ENCODE results near the gene ATL2.

ATL2 gene

GRCh38 chr2:38377050-38377828 is at the start of gene ATL2:
Gene ATL2 (minus strand): TSS chr2:38377273. CDS start chr2:38377260, 13 bp downstream.
- H3K36me3 ChIP-seq (ENCODE audit: control insufficient read depth, insufficient read depth, low read length), result peaks cover 2% of the 10 kb centered on the region; the same call in 1 of the 2 replicates
- peak within 1 kb of the TSS; percentile 99 for H3K9ac ChIP-seq (ENCODE audit: low read length)
- no peaks in the 10 kb centered on the region for H3K27me3 ChIP-seq (ENCODE audit: control insufficient read depth, insufficient read depth, low read length)
- peak within 1 kb of the TSS; percentile 73 for H3K4me3 ChIP-seq (ENCODE audit: low read depth, low read length)
- peaks cover 20% of the 10 kb centered on the region for H3K4me1 ChIP-seq (ENCODE audit: control insufficient read depth, insufficient read depth, low read length)
- H3K27ac ChIP-seq (ENCODE audit: low read depth, low read length), result peak within 1 kb of the TSS; percentile 94
- no peaks in the 10 kb centered on the region for H3K9me3 ChIP-seq (ENCODE audit: control insufficient read depth, insufficient read depth, low read depth, low read length)

- Histone ChIP-seq H3K9ac (ENCODE audit: low read length) (no peak overlapping the region), H3K27ac (ENCODE audit: low read depth, low read length) (no peak overlapping the region), H3K4me3 (ENCODE audit: low read depth, low read length) (no peak overlapping the region), H3K9me3 (ENCODE audit: control insufficient read depth, insufficient read depth, low read depth, low read length) (no peaks in the 10 kb centered on the region), H3K4me1 (ENCODE audit: control insufficient read depth, insufficient read depth, low read length) (peaks cover 4% of the 10 kb centered on the region), H3K27me3 (ENCODE audit: control insufficient read depth, insufficient read depth, low read length) (no peaks in the 10 kb centered on the region), H3K36me3 (ENCODE audit: control insufficient read depth, insufficient read depth, low read length) (no peaks in the 10 kb centered on the region)
Measured at GRCh38 chr2:38423763-38424162, 46.7 kb upstream of the ATL2 start.

DNA sequence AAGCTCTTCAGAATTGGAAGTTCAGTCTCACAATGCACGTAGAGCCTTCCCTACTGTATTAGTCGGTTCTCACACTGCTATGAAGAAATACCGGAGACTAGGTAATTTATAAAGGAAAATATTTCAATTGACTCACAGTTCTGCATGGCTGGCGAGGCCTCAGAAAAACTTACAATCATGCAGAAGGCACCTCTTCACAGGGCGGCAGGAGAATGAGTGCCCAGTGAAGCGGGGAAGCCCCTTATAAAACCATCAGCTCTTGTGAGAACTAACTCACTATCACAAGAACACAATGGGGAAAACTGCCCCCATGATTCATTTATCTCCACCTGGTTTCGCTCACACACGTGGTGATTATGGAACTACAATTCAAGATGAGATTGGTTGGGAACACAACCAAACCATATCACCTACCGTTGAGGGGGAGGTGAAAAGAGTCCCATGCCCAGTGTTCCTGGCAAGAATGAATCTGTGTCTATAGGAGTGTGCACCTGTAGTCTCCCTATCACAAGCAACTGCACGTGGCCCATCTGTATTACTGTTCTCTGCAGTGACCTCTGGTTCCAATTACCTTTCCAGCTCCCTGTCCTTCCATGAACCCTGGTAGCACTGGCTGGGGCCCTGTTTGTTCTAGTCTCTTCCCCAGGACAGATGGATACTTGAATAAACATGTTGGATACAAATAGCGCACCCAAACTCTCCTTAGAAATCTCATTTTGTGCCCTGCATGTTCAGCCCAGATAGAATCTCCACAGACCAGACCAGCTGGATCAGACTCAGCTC is 44.4 kb upstream of the ATL2 start:
- no peaks in the 10 kb centered on the region for H3K4me1 ChIP-seq (ENCODE audit: control insufficient read depth, insufficient read depth, low read length)
- no peak overlapping the region for H3K27ac ChIP-seq (ENCODE audit: low read depth, low read length)
- H3K9me3 ChIP-seq (ENCODE audit: control insufficient read depth, insufficient read depth, low read depth, low read length), result no peaks in the 10 kb centered on the region
- H3K36me3 ChIP-seq (ENCODE audit: control insufficient read depth, insufficient read depth, low read length), result no peaks in the 10 kb centered on the region
- H3K27me3 ChIP-seq (ENCODE audit: control insufficient read depth, insufficient read depth, low read length), result no peaks in the 10 kb centered on the region
- H3K4me3 ChIP-seq (ENCODE audit: low read depth, low read length), result no peak overlapping the region
- H3K9ac ChIP-seq (ENCODE audit: low read length), result no peak overlapping the region

- Histone ChIP-seq H3K36me3 (ENCODE audit: control insufficient read depth, insufficient read depth, low read length) (no peaks in the 10 kb centered on the region), H3K27me3 (ENCODE audit: control insufficient read depth, insufficient read depth, low read length) (no peaks in the 10 kb centered on the region), H3K9me3 (ENCODE audit: control insufficient read depth, insufficient read depth, low read depth, low read length) (no peaks in the 10 kb centered on the region), H3K27ac (ENCODE audit: low read depth, low read length) (no peak overlapping the region), H3K4me3 (ENCODE audit: low read depth, low read length) (no peak overlapping the region), H3K4me1 (ENCODE audit: control insufficient read depth, insufficient read depth, low read length) (no peaks in the 10 kb centered on the region), H3K9ac (ENCODE audit: low read length) (no peak overlapping the region)
Measured at GRCh38 chr2:38419499-38419898, 42.4 kb upstream of the ATL2 start.

GRCh38 chr2:38418735-38419134 is 41.7 kb upstream of the ATL2 start:
- no peaks in the 10 kb centered on the region for H3K4me1 ChIP-seq (ENCODE audit: control insufficient read depth, insufficient read depth, low read length)
- no peaks in the 10 kb centered on the region for H3K27me3 ChIP-seq (ENCODE audit: control insufficient read depth, insufficient read depth, low read length)
- H3K4me3 ChIP-seq (ENCODE audit: low read depth, low read length), result no peak overlapping the region
- H3K9me3 ChIP-seq (ENCODE audit: control insufficient read depth, insufficient read depth, low read depth, low read length), result peaks cover 4% of the 10 kb centered on the region; the same call in 1 of the 2 replicates
- H3K36me3 ChIP-seq (ENCODE audit: control insufficient read depth, insufficient read depth, low read length), result no peaks in the 10 kb centered on the region
- no peak overlapping the region for H3K9ac ChIP-seq (ENCODE audit: low read length)
- H3K27ac ChIP-seq (ENCODE audit: low read depth, low read length), result no peak overlapping the region

DNA sequence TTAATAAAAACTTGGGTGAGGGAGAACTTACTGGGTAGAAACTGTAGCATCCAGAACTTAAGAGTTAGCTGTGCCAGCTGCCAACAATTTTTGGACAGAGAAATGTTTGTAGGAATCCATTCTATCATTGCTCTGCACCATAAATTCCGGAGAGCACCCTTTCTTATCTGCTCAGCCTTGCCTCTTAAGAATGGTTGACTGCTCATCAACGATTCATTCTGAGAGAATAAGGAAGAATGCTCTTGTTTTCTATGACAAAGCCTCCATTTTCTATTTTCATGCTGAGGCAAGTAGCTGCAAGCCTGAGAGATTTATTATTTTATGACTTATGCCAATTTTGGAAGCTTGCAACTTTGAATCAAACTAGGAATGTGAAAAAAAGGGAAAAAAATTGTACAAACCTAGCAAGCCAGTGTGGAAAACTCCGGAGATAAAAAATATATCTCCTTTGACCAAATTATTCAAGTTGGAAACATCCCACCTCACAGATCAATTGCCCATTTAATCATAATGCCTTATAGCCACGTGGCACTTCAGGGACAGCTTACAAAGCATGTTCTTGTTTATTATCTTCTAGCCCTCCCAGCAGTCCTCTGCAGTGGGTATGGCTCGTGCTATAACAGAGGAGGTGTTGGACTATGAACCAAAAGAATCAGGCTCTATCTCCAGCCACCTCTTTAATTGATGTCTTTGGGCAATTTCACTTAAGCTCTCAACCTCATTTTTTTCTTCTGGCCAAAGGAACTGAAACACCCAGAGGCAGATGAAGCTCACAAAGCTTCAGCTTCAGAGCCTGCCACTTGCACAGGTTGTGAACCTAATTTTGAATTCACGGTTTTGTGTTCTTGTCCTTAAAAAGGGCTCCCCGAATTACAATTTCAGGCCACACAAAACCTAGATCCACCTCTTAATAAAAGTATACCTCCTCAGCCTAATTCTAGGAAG is 40.9 kb upstream of the ATL2 start:
- H3K36me3 ChIP-seq (ENCODE audit: control insufficient read depth, insufficient read depth, low read length), result no peaks in the 10 kb centered on the region
- H3K9me3 ChIP-seq (ENCODE audit: control insufficient read depth, insufficient read depth, low read depth, low read length), result peaks cover 5% of the 10 kb centered on the region; the same call in 1 of the 2 replicates
- H3K9ac ChIP-seq (ENCODE audit: low read length), result no peak overlapping the region
- H3K27me3 ChIP-seq (ENCODE audit: control insufficient read depth, insufficient read depth, low read length), result no peaks in the 10 kb centered on the region
- H3K27ac ChIP-seq (ENCODE audit: low read depth, low read length), result no peak overlapping the region
- no peak overlapping the region for H3K4me3 ChIP-seq (ENCODE audit: low read depth, low read length)
- no peaks in the 10 kb centered on the region for H3K4me1 ChIP-seq (ENCODE audit: control insufficient read depth, insufficient read depth, low read length)

GRCh38 chr2:38416296-38417036 is 39.4 kb upstream of the ATL2 start:
- H3K4me3 ChIP-seq (ENCODE audit: low read depth, low read length), result no peak overlapping the region
- no peaks in the 10 kb centered on the region for H3K4me1 ChIP-seq (ENCODE audit: control insufficient read depth, insufficient read depth, low read length)
- H3K27me3 ChIP-seq (ENCODE audit: control insufficient read depth, insufficient read depth, low read length), result no peaks in the 10 kb centered on the region
- H3K27ac ChIP-seq (ENCODE audit: low read depth, low read length), result no peak overlapping the region
- H3K36me3 ChIP-seq (ENCODE audit: control insufficient read depth, insufficient read depth, low read length), result no peaks in the 10 kb centered on the region
- H3K9me3 ChIP-seq (ENCODE audit: control insufficient read depth, insufficient read depth, low read depth, low read length), result peaks cover 15% of the 10 kb centered on the region
- no peak overlapping the region for H3K9ac ChIP-seq (ENCODE audit: low read length)

- H3K4me3 ChIP-seq (ENCODE audit: low read depth, low read length), result no peak overlapping the region
- no peaks in the 10 kb centered on the region for H3K36me3 ChIP-seq (ENCODE audit: control insufficient read depth, insufficient read depth, low read length)
- H3K9me3 ChIP-seq (ENCODE audit: control insufficient read depth, insufficient read depth, low read depth, low read length), result peaks cover 15% of the 10 kb centered on the region
- no peaks in the 10 kb centered on the region for H3K4me1 ChIP-seq (ENCODE audit: control insufficient read depth, insufficient read depth, low read length)
- no peak overlapping the region for H3K9ac ChIP-seq (ENCODE audit: low read length)
- no peaks in the 10 kb centered on the region for H3K27me3 ChIP-seq (ENCODE audit: control insufficient read depth, insufficient read depth, low read length)
- H3K27ac ChIP-seq (ENCODE audit: low read depth, low read length), result no peak overlapping the region
Measured at GRCh38 chr2:38415728-38416291, 38.7 kb upstream of the ATL2 start.

GRCh38 chr2:38415023-38415422 is 38.0 kb upstream of the ATL2 start:
- Histone ChIP-seq H3K9me3 (ENCODE audit: control insufficient read depth, insufficient read depth, low read depth, low read length) (peaks cover 15% of the 10 kb centered on the region), H3K4me3 (ENCODE audit: low read depth, low read length) (no peak overlapping the region), H3K36me3 (ENCODE audit: control insufficient read depth, insufficient read depth, low read length) (no peaks in the 10 kb centered on the region), H3K9ac (ENCODE audit: low read length) (no peak overlapping the region), H3K27ac (ENCODE audit: low read depth, low read length) (no peak overlapping the region), H3K4me1 (ENCODE audit: control insufficient read depth, insufficient read depth, low read length) (no peaks in the 10 kb centered on the region), H3K27me3 (ENCODE audit: control insufficient read depth, insufficient read depth, low read length) (no peaks in the 10 kb centered on the region)

Data from HUES6 (cell line).